ENCODE data around the gene KRT85.

Gene KRT85

GRCh38 chr12:52363111-52363679, 4.1 kb downstream of the KRT85 start:
- TF ChIP-seq POLR2AphosphoS5 (IDR thresholded peaks at IDR 0.05; ENCODE audit: low read depth, low read length) (no peak), POU2F2 (IDR thresholded peaks at IDR 0.05; ENCODE audit: low read depth, low read length) (no peak), PAX5 (IDR thresholded peaks at IDR 0.05; ENCODE audit: insufficient read depth, low read length, severe bottlenecking) (no peak), TAF1 (IDR thresholded peaks at IDR 0.05; ENCODE audit: low read depth, low read length) (no peak), SPI1 (IDR thresholded peaks at IDR 0.05; ENCODE audit: low read depth, low read length) (no peak), POLR2A (IDR thresholded peaks at IDR 0.05; ENCODE audit: low read depth, low read length) (no peak)
- no peak for FAIRE-seq
- DNase-seq (ENCODE audit: insufficient read length, low spot score): no peak

GRCh38 chr12:52362118-52362726, 5.1 kb downstream of the KRT85 start:
- TF ChIP-seq POLR2AphosphoS5 (IDR thresholded peaks at IDR 0.05; ENCODE audit: low read depth, low read length): no peak
- no peak for TF ChIP-seq POLR2A (IDR thresholded peaks at IDR 0.05; ENCODE audit: low read depth, low read length)
- TF ChIP-seq POU2F2 (IDR thresholded peaks at IDR 0.05; ENCODE audit: low read depth, low read length): no peak
- no peak for TF ChIP-seq PAX5 (IDR thresholded peaks at IDR 0.05; ENCODE audit: insufficient read depth, low read length, severe bottlenecking)
- no peak for TF ChIP-seq TAF1 (IDR thresholded peaks at IDR 0.05; ENCODE audit: low read depth, low read length)
- TF ChIP-seq SPI1 (IDR thresholded peaks at IDR 0.05; ENCODE audit: low read depth, low read length): no peak
- DNase-seq (ENCODE audit: insufficient read length, low spot score) (no peak), FAIRE-seq (no peak)

- DNase-seq (ENCODE audit: insufficient read length, low spot score) (no peak), FAIRE-seq (no peak)
- TF ChIP-seq PAX5 (IDR thresholded peaks at IDR 0.05; ENCODE audit: insufficient read depth, low read length, severe bottlenecking) (no peak), POLR2AphosphoS5 (IDR thresholded peaks at IDR 0.05; ENCODE audit: low read depth, low read length) (no peak), TAF1 (IDR thresholded peaks at IDR 0.05; ENCODE audit: low read depth, low read length) (no peak), POU2F2 (IDR thresholded peaks at IDR 0.05; ENCODE audit: low read depth, low read length) (no peak), POLR2A (IDR thresholded peaks at IDR 0.05; ENCODE audit: low read depth, low read length) (no peak), SPI1 (IDR thresholded peaks at IDR 0.05; ENCODE audit: low read depth, low read length) (no peak)
These were observed 5.7 kb downstream of the KRT85 start for GRCh38 chr12:52361553-52361952.

- DNase-seq (ENCODE audit: insufficient read length, low spot score): no peak
- no peak for FAIRE-seq
- TF ChIP-seq SPI1 (IDR thresholded peaks at IDR 0.05; ENCODE audit: low read depth, low read length) (no peak), POLR2AphosphoS5 (IDR thresholded peaks at IDR 0.05; ENCODE audit: low read depth, low read length) (no peak), TAF1 (IDR thresholded peaks at IDR 0.05; ENCODE audit: low read depth, low read length) (no peak), POLR2A (IDR thresholded peaks at IDR 0.05; ENCODE audit: low read depth, low read length) (no peak), POU2F2 (IDR thresholded peaks at IDR 0.05; ENCODE audit: low read depth, low read length) (no peak), PAX5 (IDR thresholded peaks at IDR 0.05; ENCODE audit: insufficient read depth, low read length, severe bottlenecking) (no peak)
These were observed 6.5 kb downstream of the KRT85 start for GRCh38 chr12:52360663-52361271.

- FAIRE-seq (no peak), DNase-seq (ENCODE audit: insufficient read length, low spot score) (no peak)
- TF ChIP-seq SPI1 (IDR thresholded peaks at IDR 0.05; ENCODE audit: low read depth, low read length) (no peak), POLR2A (IDR thresholded peaks at IDR 0.05; ENCODE audit: low read depth, low read length) (no peak), POU2F2 (IDR thresholded peaks at IDR 0.05; ENCODE audit: low read depth, low read length) (no peak), PAX5 (IDR thresholded peaks at IDR 0.05; ENCODE audit: insufficient read depth, low read length, severe bottlenecking) (no peak), TAF1 (IDR thresholded peaks at IDR 0.05; ENCODE audit: low read depth, low read length) (no peak), POLR2AphosphoS5 (IDR thresholded peaks at IDR 0.05; ENCODE audit: low read depth, low read length) (no peak)
These were observed 7.1 kb downstream of the KRT85 start for GRCh38 chr12:52360106-52360662.

- FAIRE-seq: no peak
- TF ChIP-seq POLR2AphosphoS5 (IDR thresholded peaks at IDR 0.05; ENCODE audit: low read depth, low read length): no peak
- no peak for DNase-seq (ENCODE audit: insufficient read length, low spot score)
These were observed 7.6 kb downstream of the KRT85 start for GRCh38 chr12:52359621-52360061.

- FAIRE-seq: peak; percentile 96
- DNase-seq (ENCODE audit: insufficient read length, low spot score): peak; percentile 84
- TF ChIP-seq POU2F2 (IDR thresholded peaks at IDR 0.05; ENCODE audit: low read depth, low read length) (peak; percentile 97), PAX5 (IDR thresholded peaks at IDR 0.05; ENCODE audit: insufficient read depth, low read length, severe bottlenecking) (no peak)
These were observed 8.5 kb downstream of the KRT85 start for GRCh38 chr12:52358575-52359350.

- TF ChIP-seq POLR2A (IDR thresholded peaks at IDR 0.05; ENCODE audit: low read depth, low read length) (no peak), SPI1 (IDR thresholded peaks at IDR 0.05; ENCODE audit: low read depth, low read length) (no peak), POU2F2 (IDR thresholded peaks at IDR 0.05; ENCODE audit: low read depth, low read length) (no peak), TAF1 (IDR thresholded peaks at IDR 0.05; ENCODE audit: low read depth, low read length) (no peak), POLR2AphosphoS5 (IDR thresholded peaks at IDR 0.05; ENCODE audit: low read depth, low read length) (no peak)
- DNase-seq (ENCODE audit: insufficient read length, low spot score) (no peak), FAIRE-seq (peak; percentile 63)
These were observed 10.3 kb downstream of the KRT85 start for GRCh38 chr12:52356762-52357580.
